ENCODE measurements around the gene CCNQ.

CCNQ gene

GRCh38 chrX:153568451-153569011 lies 30.4 kb downstream of the CCNQ start:
- DNase-seq: no peak

- DNase-seq: no peak
Observed at GRCh38 chrX:153565996-153566580, 32.9 kb downstream of the CCNQ start.

DNA sequence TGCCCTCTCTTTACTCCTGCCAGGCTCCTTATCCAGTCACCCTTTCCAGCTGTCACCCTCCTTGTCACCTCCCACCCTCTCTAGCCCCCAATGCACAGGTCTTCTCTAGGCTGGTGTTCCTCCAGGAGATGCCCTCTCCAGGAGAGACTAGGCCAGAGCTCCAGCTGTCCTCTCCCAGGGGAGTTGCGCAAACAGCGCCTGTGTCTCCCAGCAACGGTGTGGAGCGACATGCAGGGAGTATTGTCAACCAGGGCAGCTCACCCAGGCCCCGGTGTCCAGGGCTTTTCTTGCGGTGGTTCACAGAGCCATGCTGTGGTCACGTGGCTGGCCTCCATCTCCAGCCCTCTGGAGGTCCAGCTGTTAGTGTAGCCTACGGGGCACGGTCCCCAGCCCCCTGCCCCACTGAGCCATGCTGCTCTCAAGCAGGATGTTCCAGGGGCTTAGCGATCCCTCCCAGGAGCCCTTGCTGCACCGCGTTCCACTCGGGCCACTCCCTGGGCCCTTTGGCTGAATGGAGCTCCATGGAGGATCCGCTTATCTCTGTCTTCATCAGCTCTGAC lies 34.8 kb downstream of the CCNQ start:
- DNase-seq: no peak

- no peak for DNase-seq
Observed at GRCh38 chrX:153562546-153562945, 36.4 kb downstream of the CCNQ start.

GRCh38 chrX:153561337-153561736 lies 37.6 kb downstream of the CCNQ start:
- DNase-seq: no peak

GRCh38 chrX:153560466-153560865 lies 38.5 kb downstream of the CCNQ start:
- DNase-seq: no peak

DNA sequence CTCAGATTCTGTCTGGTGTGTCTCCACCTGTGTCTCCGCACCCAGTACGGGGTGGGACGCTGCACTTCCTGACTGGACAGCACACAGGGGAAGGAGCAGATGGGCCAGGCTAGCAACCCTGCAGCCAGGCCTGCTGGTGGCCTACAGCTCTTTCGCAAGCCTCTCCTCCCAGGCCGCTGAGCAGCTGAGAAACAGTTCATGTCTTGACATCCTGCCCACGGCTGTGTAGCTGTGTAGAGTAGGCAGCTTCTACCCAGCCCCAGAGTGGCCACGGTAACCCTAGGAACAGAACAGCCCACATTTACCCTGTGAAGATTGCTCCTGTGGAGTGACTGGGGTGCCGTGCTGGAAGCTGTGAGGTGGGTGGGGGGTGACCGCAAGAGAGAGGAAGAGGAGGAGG lies 38.9 kb downstream of the CCNQ start:
- DNase-seq: no peak

GRCh38 chrX:153557618-153558355 lies 41.2 kb downstream of the CCNQ start:
- DNase-seq: no peak

DNA sequence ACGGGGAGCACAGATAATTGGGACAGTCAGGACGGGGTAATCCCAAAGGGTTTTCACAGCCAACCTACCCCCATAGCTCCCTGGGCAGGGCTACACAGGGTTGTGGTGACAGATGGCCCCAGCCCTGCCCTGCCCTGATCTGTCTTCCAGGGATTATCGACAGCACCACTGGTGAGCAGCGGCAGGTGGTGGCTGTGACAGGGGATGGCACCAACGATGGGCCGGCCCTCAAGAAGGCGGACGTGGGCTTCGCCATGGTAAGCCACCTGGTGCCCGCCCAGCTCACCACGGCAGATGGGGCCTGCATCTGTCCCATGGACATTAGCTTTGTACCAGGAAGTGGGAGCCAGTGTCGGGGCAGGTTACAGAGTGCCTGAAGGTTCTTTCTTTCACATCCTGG lies 42.2 kb downstream of the CCNQ start:
- no peak for DNase-seq

DNA sequence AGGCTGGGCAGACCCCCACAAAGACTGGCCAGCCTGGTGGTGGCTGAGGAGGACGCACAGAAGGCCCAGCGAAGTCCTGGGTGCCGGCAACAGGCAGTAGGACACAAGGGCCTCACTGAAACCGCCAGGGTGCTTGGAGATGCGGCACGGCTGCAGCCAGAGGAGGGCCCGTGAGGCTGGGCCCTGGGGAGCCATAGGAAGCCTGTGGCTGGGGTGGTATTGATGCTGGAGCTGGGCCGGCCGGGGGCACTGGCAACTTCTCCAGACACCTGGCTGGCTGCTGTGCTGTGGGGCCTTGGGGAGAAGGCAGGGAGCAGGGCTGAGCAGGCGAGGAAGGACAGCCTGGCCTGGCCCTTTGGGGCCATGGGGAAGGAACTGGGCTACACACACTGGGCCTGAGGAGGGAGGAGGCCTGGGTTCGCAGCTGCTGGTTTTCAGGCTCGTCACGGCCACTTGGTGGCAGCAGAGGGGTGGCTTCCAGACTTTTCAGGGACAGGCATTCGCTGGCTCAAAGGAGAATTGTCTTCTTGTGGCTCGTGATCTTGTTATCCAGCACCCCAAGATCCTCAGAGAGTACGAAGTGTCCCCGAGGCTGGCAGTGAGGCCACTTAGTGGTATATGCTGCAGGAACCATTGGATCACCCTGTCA lies 44.3 kb downstream of the CCNQ start:
- DNase-seq: peak; percentile 53

- DNase-seq: no peak
Observed at GRCh38 chrX:153551135-153551534, 47.8 kb downstream of the CCNQ start.

- DNase-seq: no peak
Observed at GRCh38 chrX:153549807-153550206, 49.1 kb downstream of the CCNQ start.

DNA sequence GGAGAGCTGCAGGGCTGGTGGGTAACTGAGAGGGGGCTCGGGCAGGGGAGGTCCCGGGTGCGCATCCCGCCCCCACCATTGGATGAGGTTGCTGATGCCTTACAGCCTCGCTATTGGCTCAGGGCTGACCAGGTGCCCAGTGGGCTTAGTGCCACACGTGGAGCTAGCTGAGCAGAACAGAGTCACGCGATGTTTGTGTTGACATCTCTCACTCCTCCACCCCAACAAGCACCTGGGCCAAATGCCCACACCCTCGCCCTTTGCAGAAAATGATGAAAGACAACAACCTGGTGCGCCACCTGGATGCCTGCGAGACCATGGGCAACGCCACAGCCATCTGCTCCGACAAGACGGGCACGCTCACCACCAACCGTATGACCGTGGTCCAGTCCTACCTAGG lies 49.7 kb downstream of the CCNQ start:
- DNase-seq: no peak

- no peak for DNase-seq
Observed at GRCh38 chrX:153547195-153547594, 51.7 kb downstream of the CCNQ start.

- no peak for DNase-seq
Observed at GRCh38 chrX:153546386-153546785, 52.6 kb downstream of the CCNQ start.

- no peak for DNase-seq
Observed at GRCh38 chrX:153544727-153545126, 54.2 kb downstream of the CCNQ start.

DNA sequence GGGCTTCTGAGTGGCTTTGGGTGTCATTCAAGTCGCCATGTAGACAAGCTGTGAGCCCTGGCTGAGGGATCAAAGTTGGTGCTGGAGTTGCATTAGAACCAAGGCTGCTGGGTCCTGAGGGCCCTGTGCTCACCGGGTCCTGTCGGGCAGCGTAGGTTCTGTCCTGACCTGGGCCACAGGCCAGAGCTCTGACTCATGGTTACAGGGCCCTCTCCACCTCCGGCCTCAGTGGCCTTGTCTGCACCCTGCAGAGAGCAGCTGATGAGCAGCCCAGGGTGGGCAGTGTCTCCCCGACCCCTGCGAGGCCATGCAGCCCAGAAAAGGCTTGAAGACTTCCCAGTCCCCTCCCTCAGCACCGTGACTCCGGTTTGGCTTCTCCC lies 59.0 kb downstream of the CCNQ start:
- no peak for DNase-seq

DNA sequence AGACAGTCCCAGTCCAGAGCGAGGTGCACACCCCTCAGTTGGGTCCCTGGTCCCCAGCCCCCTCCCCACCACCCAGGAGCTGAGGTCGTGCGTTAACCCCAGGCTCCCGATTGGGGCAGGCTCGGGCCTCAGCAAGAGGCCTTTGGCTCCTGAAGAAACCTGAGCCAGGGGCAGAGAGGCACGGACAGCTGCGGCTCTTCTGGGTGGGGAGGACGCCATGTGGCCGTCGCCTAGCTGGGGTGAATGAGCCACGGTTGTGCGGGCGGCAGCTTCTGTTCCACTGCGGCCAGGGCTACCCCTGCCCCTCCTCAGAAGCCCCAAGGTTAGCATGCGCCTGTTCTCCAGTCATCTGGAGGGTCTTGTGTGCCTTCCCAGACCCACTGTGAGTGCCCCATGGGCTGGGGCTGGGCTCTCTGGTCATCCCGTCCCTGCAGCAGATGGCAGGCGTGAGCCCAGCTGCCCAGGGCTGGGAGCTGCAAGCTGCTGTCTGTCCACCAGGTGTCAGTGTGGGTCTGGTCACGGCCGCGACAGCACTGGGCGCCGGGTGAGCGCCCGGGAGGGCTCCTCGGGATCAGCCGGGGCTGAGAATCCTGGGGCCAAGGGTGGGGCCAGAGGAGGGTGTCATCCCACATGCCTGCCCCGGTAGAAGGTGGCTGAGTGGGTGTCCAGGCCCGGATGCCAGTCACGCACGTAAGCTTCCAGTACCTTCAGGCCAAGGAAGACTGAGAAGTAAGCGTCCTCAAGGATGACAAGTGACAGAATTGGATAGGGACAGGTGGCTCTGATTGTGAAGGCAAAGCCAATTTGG lies 59.6 kb downstream of the CCNQ start:
- DNase-seq: peak; percentile 61

GRCh38 chrX:153538424-153538823 lies 60.5 kb downstream of the CCNQ start:
- DNase-seq: no peak

Data from activated CD4-positive, alpha-beta T cell treated with anti-CD3 and anti-CD28 coated beads, Interleukin-2, amount 50 U/mL, for 16 hours (primary cell).